Measurements from ENCODE around the gene RNF17. TPM values are rescaled to one million over a fixed set of nuclear protein-coding genes. Genes with fewer than 3 reads are reported as not detected.

RNF17 gene
- polyA plus RNA-seq, 1 of the 3 experiments (the other 2 are of a cell fraction), result not detected

DNA sequence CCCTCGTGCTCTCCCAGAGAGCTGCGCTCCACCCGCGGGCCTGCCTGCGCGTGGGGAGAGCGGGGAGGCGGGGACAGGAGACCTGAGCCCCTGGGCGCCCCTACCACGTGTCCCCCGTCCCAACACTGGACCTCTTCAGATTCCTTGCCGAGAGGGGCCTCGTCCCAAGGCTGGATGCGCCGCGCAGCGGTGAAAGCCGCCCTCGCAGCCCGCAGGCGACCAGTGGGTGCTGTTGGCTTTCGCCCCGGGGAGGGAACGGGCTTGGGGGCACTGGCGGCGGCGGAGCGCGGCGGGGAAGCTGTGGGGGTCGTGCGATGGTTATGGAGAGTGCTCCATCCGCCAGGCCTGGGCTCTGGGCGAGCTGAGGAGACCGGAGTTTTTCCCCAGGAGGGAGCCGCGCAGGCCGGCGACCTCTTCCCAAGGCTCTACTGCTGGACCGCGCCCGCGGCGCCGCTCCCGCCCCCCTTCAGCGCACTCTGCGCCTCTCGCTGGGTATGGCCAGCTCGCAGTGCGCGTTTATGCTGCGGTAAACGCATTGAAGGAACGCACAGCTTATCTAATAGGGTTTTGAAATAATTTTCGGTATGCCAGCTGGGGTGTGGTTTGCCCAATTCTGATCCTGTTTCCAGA is 17.2 kb upstream of the RNF17 start:
- CTCF ChIA-PET, result no interaction called here
- H3K4me3 ChIP-seq (ENCODE audit: low read depth in 2 of 2, low read length in 1 of 2), result 0 out of 4 replicates have a peak overlapping the region, but pooled peaks of 1 of the 2 experiments have one; percentile 47
- H3K36me3 ChIP-seq (replicated peaks in 1 of 2; ENCODE audit: control insufficient read depth in 1 of 2, insufficient read depth in 2 of 2, low read length in 1 of 2), result no peaks in the 10 kb centered on the region
- no peak for DNase-seq
- H3K79me2 ChIP-seq (ENCODE audit: insufficient read depth), result no peaks in the 10 kb centered on the region
- H3K9ac ChIP-seq, result no peak overlapping the region
- POLR2A ChIA-PET, result no interaction called here
- H3K4me2 ChIP-seq, result peak overlapping the region; percentile 72; the same call in 1 of the 2 replicates
- H3K27me3 ChIP-seq (ENCODE audit: insufficient read depth), result 0 out of 2 replicates have a peak, but pooled peaks cover 10% of the 10 kb centered on the region
- no peaks in the 10 kb centered on the region for H3K9me2 ChIP-seq
- H3F3A ChIP-seq (replicated peaks; ENCODE audit: insufficient read depth), result no peaks in the 10 kb centered on the region
- TF ChIP-seq, protein P1, sequence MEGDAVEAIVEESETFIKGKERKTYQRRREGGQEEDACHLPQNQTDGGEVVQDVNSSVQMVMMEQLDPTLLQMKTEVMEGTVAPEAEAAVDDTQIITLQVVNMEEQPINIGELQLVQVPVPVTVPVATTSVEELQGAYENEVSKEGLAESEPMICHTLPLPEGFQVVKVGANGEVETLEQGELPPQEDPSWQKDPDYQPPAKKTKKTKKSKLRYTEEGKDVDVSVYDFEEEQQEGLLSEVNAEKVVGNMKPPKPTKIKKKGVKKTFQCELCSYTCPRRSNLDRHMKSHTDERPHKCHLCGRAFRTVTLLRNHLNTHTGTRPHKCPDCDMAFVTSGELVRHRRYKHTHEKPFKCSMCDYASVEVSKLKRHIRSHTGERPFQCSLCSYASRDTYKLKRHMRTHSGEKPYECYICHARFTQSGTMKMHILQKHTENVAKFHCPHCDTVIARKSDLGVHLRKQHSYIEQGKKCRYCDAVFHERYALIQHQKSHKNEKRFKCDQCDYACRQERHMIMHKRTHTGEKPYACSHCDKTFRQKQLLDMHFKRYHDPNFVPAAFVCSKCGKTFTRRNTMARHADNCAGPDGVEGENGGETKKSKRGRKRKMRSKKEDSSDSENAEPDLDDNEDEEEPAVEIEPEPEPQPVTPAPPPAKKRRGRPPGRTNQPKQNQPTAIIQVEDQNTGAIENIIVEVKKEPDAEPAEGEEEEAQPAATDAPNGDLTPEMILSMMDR (IDR thresholded peaks at IDR 0.05), result 0 out of 2 replicates have a peak, but pooled peaks have one; percentile 6
- no peak for TF ChIP-seq POLR2AphosphoS5 (IDR thresholded peaks at IDR 0.05; ENCODE audit: low read depth, low read length)
- H2AFZ ChIP-seq (ENCODE audit: low read depth), result no peak overlapping the region
- no peaks in the 10 kb centered on the region for H3K4me1 ChIP-seq (ENCODE audit: control insufficient read depth in 1 of 2, insufficient read depth in 2 of 2, low read depth in 1 of 2, low read length in 1 of 2)
- H4K20me1 ChIP-seq (ENCODE audit: insufficient read depth), result no peaks in the 10 kb centered on the region
- under 1% methylated on average over 23 of the region's 56 CpGs for WGBS (ENCODE audit: low lambda C conversion rate)
- H3K27ac ChIP-seq (ENCODE audit: low read depth in 2 of 2, low read length in 1 of 2), result no peak overlapping the region
- no peaks in the 10 kb centered on the region for H3K9me3 ChIP-seq

DNA sequence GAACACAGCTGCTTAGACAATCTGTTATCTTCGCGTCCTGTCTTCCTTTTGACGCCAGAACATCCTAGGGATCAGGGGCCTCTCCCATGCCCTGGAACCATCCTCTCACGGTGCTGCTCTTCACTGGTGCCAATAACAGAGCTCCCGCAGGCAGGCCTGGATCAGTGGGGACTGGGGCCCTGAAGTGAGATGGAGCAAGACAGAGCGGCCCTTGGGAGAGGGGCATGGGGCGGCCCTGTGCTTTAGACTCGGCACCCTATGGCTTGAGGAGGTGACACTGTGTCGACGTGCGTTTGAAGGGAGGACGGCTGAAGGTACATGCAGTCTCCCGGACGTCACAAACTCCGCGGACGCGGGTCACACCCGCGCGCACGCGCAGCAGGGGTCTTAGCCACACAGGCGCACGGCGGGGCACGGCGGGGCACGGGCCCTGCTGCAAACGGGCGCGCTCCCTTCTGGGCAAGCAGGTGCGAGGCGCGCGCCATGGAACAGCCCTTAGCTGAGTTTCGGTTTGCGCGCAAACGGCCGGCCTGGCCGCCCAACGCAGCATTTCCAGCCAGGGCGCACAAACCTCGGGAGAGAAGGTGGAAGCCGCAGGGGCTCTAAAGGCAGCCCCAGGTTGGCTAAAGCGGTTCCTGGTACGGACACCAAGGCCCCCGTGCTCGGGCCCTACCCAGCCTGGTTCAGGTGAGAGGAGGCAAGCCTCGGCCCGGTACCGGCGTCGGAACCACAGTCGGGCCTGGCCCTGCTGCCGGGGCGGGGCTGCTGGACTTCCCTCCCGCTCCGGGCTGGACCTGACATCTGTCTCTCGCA is 16.5 kb upstream of the RNF17 start:
- H3K79me2 ChIP-seq (ENCODE audit: insufficient read depth), result no peaks in the 10 kb centered on the region
- CTCF ChIA-PET, result interaction anchor here (0.7 kb wide), 1 partner anchor 54 kb away, joined by 3 read pairs; no protein-coding TSS in a partner anchor
- WGBS (ENCODE audit: low lambda C conversion rate), result 4% methylated on average over 24 of the region's 61 CpGs

DNA sequence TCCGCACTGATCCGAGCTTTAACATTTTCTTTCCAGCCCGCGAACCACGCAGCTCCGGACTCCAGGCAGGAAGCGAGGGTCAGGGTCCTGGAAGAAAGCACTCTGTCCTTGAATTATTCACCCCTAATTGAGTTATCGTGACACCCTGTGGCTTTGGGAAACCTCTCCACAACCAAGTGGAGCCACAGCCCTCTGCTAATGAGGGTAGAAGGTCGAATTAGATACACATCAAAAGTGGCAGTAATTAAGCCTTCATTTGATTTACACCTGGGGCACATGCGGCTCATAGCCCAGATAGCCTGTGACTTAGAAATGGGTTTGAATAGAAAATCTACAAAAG is 15.9 kb upstream of the RNF17 start:
- DNase-seq, result no peak
- no peaks in the 10 kb centered on the region for H3K9me2 ChIP-seq
- H3K36me3 ChIP-seq (replicated peaks in 1 of 2; ENCODE audit: control insufficient read depth in 1 of 2, insufficient read depth in 2 of 2, low read length in 1 of 2), result no peaks in the 10 kb centered on the region
- ChIA-PET CTCF (interaction anchor here (0.7 kb wide), 1 partner anchor 55 kb away, joined by 3 read pairs; no protein-coding TSS in a partner anchor), POLR2A (no interaction called here)
- H3K27me3 ChIP-seq (ENCODE audit: insufficient read depth), result 0 out of 2 replicates have a peak, but pooled peaks cover 10% of the 10 kb centered on the region
- WGBS (ENCODE audit: low lambda C conversion rate), result 2% methylated on average over 10 of the region's 10 CpGs
- no peak overlapping the region for H2AFZ ChIP-seq (ENCODE audit: low read depth)
- no peak for TF ChIP-seq YY1 (IDR thresholded peaks at IDR 0.05; ENCODE audit: low read depth)
- peak overlapping the region; percentile 72; the same call in 1 of the 2 replicates for H3K4me2 ChIP-seq
- H3K9me3 ChIP-seq, result no peaks in the 10 kb centered on the region
- no peak overlapping the region for H3K27ac ChIP-seq (ENCODE audit: low read depth in 2 of 2, low read length in 1 of 2)
- H4K20me1 ChIP-seq (ENCODE audit: insufficient read depth), result no peaks in the 10 kb centered on the region
- H3F3A ChIP-seq (replicated peaks; ENCODE audit: insufficient read depth), result no peaks in the 10 kb centered on the region
- H3K4me1 ChIP-seq (ENCODE audit: control insufficient read depth in 1 of 2, insufficient read depth in 2 of 2, low read depth in 1 of 2, low read length in 1 of 2), result no peaks in the 10 kb centered on the region
- no peak overlapping the region for H3K9ac ChIP-seq
- H3K79me2 ChIP-seq (ENCODE audit: insufficient read depth), result no peaks in the 10 kb centered on the region
- H3K4me3 ChIP-seq (ENCODE audit: low read depth in 2 of 2, low read length in 1 of 2), result peak overlapping the region in 1 of 2 experiments; percentile 47; a peak in 2 of 4 replicates

More for the DNA sequence above, 16.5 kb upstream of the RNF17 start:
- no peaks in the 10 kb centered on the region for H3K9me3 ChIP-seq
- no peaks in the 10 kb centered on the region for H3K9me2 ChIP-seq
- no peaks in the 10 kb centered on the region for H4K20me1 ChIP-seq (ENCODE audit: insufficient read depth)
- H3K36me3 ChIP-seq (replicated peaks in 1 of 2; ENCODE audit: control insufficient read depth in 1 of 2, insufficient read depth in 2 of 2, low read length in 1 of 2), result no peaks in the 10 kb centered on the region
- H3K27ac ChIP-seq (ENCODE audit: low read depth in 2 of 2, low read length in 1 of 2), result no peak overlapping the region
- no peak for TF ChIP-seq SMC3 (IDR thresholded peaks at IDR 0.05; ENCODE audit: low read depth, low read length)
- 0 out of 2 replicates have a peak, but pooled peaks have one; percentile 10 for TF ChIP-seq NRF1 (IDR thresholded peaks at IDR 0.05; ENCODE audit: low read depth, low read length)
- TF ChIP-seq RCOR1 (IDR thresholded peaks at IDR 0.05; ENCODE audit: low read length), result no peak
- 0 out of 2 replicates have a peak, but pooled peaks cover 10% of the 10 kb centered on the region for H3K27me3 ChIP-seq (ENCODE audit: insufficient read depth)
- no peak overlapping the region; the same call in 1 of the 2 replicates for H2AFZ ChIP-seq (ENCODE audit: low read depth)
- peak overlapping the region; percentile 27 to 47; a peak in 2 of 4 replicates for H3K4me3 ChIP-seq (ENCODE audit: low read depth in 2 of 2, low read length in 1 of 2)
- no peak for DNase-seq
- H3F3A ChIP-seq (replicated peaks; ENCODE audit: insufficient read depth), result no peaks in the 10 kb centered on the region
- POLR2A ChIA-PET, result no interaction called here
- H3K4me2 ChIP-seq, result peak overlapping the region; percentile 72; the same call in 1 of the 2 replicates
- H3K9ac ChIP-seq, result no peak overlapping the region
- no peaks in the 10 kb centered on the region for H3K4me1 ChIP-seq (ENCODE audit: control insufficient read depth in 1 of 2, insufficient read depth in 2 of 2, low read depth in 1 of 2, low read length in 1 of 2)

All from SK-N-SH (cell line).